Central memory CD8-positive, alpha-beta T cell (primary cell): Measurements from ENCODE around the gene GGPS1.
"Not testable (repeated sequence)": the region's sequence is repeated elsewhere in the genome, so short reads cannot be mapped to it uniquely, and the experiment has no call there.

Source experiments
- ATAC-seq: fragments of 150-1000 bp; cut with Tn5 transposase; replicated peaks from 2 replicates; pipeline ENCODE4 v1.10.0; 2022; ENCODE audit warnings: mild to moderate bottlenecking, moderate FRiP score, moderate number of reproducible peaks; ENCODE audit not compliant: poor library complexity, severe bottlenecking; ENCODE audit errors: extremely low read depth
- DNase-seq, 2 donors: peaks; one replicate each; pipeline ENCODE4 v3.0.0; 2021; ENCODE audit warnings: low spot score in 2 of 2
- H3K27ac Mint-ChIP-seq: one replicate; pipeline ENCODE4 v1.8.0; 2022; ENCODE audit warnings: low read depth, mild to moderate bottlenecking, moderate library complexity, mixed read lengths
- H3K27me3 Mint-ChIP-seq: one replicate; pipeline ENCODE4 v1.8.0; 2022; ENCODE audit warnings: mixed read lengths
- H3K36me3 Mint-ChIP-seq: one replicate; pipeline ENCODE4 v1.8.0; 2022; ENCODE audit warnings: mild to moderate bottlenecking, moderate library complexity, mixed read lengths; ENCODE audit not compliant: insufficient read depth
- H3K4me1 Mint-ChIP-seq: one replicate; pipeline ENCODE4 v1.8.0; 2022; ENCODE audit warnings: mixed read lengths
- H3K4me3 Mint-ChIP-seq: one replicate; pipeline ENCODE4 v1.8.0; 2022; ENCODE audit warnings: mild to moderate bottlenecking, moderate library complexity, mixed read lengths
- H3K9me3 Mint-ChIP-seq: one replicate; pipeline ENCODE4 v1.8.0; 2022; ENCODE audit warnings: mixed read lengths

The GGPS1 gene

GRCh38 chr1:235292790-235293189, 35.6 kb upstream of the GGPS1 start:
- no peaks in the 10 kb centered on the region for H3K27me3 Mint-ChIP-seq
- peaks cover 19% of the 10 kb centered on the region for H3K36me3 Mint-ChIP-seq
- peak overlapping the region; percentile 35 for H3K27ac Mint-ChIP-seq
- no peak for ATAC-seq
- no peak overlapping the region for H3K4me3 Mint-ChIP-seq
- H3K9me3 Mint-ChIP-seq: no peaks in the 10 kb centered on the region
- peaks cover 48% of the 10 kb centered on the region for H3K4me1 Mint-ChIP-seq
- DNase-seq: no peak

GRCh38 chr1:235293322-235293942, 34.9 kb upstream of the GGPS1 start:
- Mint-ChIP-seq H3K27me3 (no peaks in the 10 kb centered on the region), H3K9me3 (no peaks in the 10 kb centered on the region), H3K4me1 (peaks cover 47% of the 10 kb centered on the region), H3K36me3 (peaks cover 19% of the 10 kb centered on the region), H3K27ac (peak overlapping the region; percentile 35), H3K4me3 (no peak overlapping the region)
- no peak for ATAC-seq
- no peak for DNase-seq

GRCh38 chr1:235295902-235296350, 32.4 kb upstream of the GGPS1 start:
- Mint-ChIP-seq H3K27me3 (no peaks in the 10 kb centered on the region), H3K4me1 (peaks cover 48% of the 10 kb centered on the region), H3K27ac (peak overlapping the region; percentile 38), H3K4me3 (no peak overlapping the region), H3K36me3 (peaks cover 13% of the 10 kb centered on the region), H3K9me3 (no peaks in the 10 kb centered on the region)
- no peak for DNase-seq
- no peak for ATAC-seq

GRCh38 chr1:235296729-235297128, 31.6 kb upstream of the GGPS1 start:
- no peaks in the 10 kb centered on the region for H3K9me3 Mint-ChIP-seq
- no peaks in the 10 kb centered on the region for H3K27me3 Mint-ChIP-seq
- peaks cover 16% of the 10 kb centered on the region for H3K36me3 Mint-ChIP-seq
- peak overlapping the region; percentile 75 for H3K27ac Mint-ChIP-seq
- ATAC-seq (peak; percentile 29), DNase-seq (no peak)
- peak overlapping the region; percentile 71 for H3K4me3 Mint-ChIP-seq
- peaks cover 44% of the 10 kb centered on the region for H3K4me1 Mint-ChIP-seq

GRCh38 chr1:235297579-235297978, 30.8 kb upstream of the GGPS1 start:
- Mint-ChIP-seq H3K36me3 (peaks cover 18% of the 10 kb centered on the region), H3K4me1 (peaks cover 44% of the 10 kb centered on the region), H3K4me3 (peak overlapping the region; percentile 71), H3K27ac (peak overlapping the region; percentile 75), H3K9me3 (no peaks in the 10 kb centered on the region), H3K27me3 (no peaks in the 10 kb centered on the region)
- ATAC-seq: peak; percentile 94
- DNase-seq: no peak

- no peak for DNase-seq
- peaks cover 36% of the 10 kb centered on the region for H3K4me1 Mint-ChIP-seq
- H3K36me3 Mint-ChIP-seq: peaks cover 17% of the 10 kb centered on the region
- peak overlapping the region; percentile 74 for H3K27ac Mint-ChIP-seq
- H3K27me3 Mint-ChIP-seq: no peaks in the 10 kb centered on the region
- H3K9me3 Mint-ChIP-seq: no peaks in the 10 kb centered on the region
- peak overlapping the region; percentile 47 for H3K4me3 Mint-ChIP-seq
- ATAC-seq: no peak
These were observed 29.6 kb upstream of the GGPS1 start for GRCh38 chr1:235298758-235299157.

GRCh38 chr1:235299169-235299858, 29.1 kb upstream of the GGPS1 start:
- ATAC-seq: no peak
- H3K36me3 Mint-ChIP-seq: peaks cover 17% of the 10 kb centered on the region
- H3K27me3 Mint-ChIP-seq: no peaks in the 10 kb centered on the region
- DNase-seq: no peak
- H3K4me1 Mint-ChIP-seq: peaks cover 37% of the 10 kb centered on the region
- H3K9me3 Mint-ChIP-seq: no peaks in the 10 kb centered on the region
- peak overlapping the region; percentile 74 for H3K27ac Mint-ChIP-seq
- peak overlapping the region; percentile 47 for H3K4me3 Mint-ChIP-seq

GRCh38 chr1:235302143-235302542, 26.2 kb upstream of the GGPS1 start:
- Mint-ChIP-seq H3K9me3 (no peaks in the 10 kb centered on the region), H3K36me3 (peaks cover 20% of the 10 kb centered on the region), H3K27ac (peak overlapping the region; percentile 88), H3K4me3 (peak overlapping the region; percentile 29), H3K4me1 (peaks cover 48% of the 10 kb centered on the region), H3K27me3 (no peaks in the 10 kb centered on the region)
- DNase-seq (no peak), ATAC-seq (no peak)

GRCh38 chr1:235304549-235305451, 23.6 kb upstream of the GGPS1 start:
- Mint-ChIP-seq H3K9me3 (no peaks in the 10 kb centered on the region), H3K27ac (peak overlapping the region; percentile 96), H3K36me3 (peaks cover 22% of the 10 kb centered on the region), H3K27me3 (no peaks in the 10 kb centered on the region), H3K4me1 (peaks cover 34% of the 10 kb centered on the region), H3K4me3 (peak overlapping the region; percentile 66)
- peak in 1 of 2 donors; percentile 30 for DNase-seq
- peak; percentile 89 for ATAC-seq

GRCh38 chr1:235307158-235308124, 20.9 kb upstream of the GGPS1 start:
- peaks cover 53% of the 10 kb centered on the region for H3K4me1 Mint-ChIP-seq
- no peak overlapping the region for H3K4me3 Mint-ChIP-seq
- no peak for DNase-seq
- no peaks in the 10 kb centered on the region for H3K9me3 Mint-ChIP-seq
- peaks cover 25% of the 10 kb centered on the region for H3K36me3 Mint-ChIP-seq
- ATAC-seq: no peak
- H3K27ac Mint-ChIP-seq: peak overlapping the region; percentile 86
- no peaks in the 10 kb centered on the region for H3K27me3 Mint-ChIP-seq

GRCh38 chr1:235309206-235309605, 19.2 kb upstream of the GGPS1 start:
- DNase-seq, H3K9me3 Mint-ChIP-seq, H3K27ac Mint-ChIP-seq, H3K27me3 Mint-ChIP-seq, ATAC-seq, H3K4me3 Mint-ChIP-seq: not testable (repeated sequence)
- H3K4me1 Mint-ChIP-seq: peaks cover 67% of the 10 kb centered on the region
- H3K36me3 Mint-ChIP-seq: peaks cover 28% of the 10 kb centered on the region
